Nephron (organoid): Measurements from ENCODE around the gene ATP8A1.

ENCODE experiments used
- H3K27ac Mint-ChIP-seq, 3 experiments: 2 replicates each; pipeline ENCODE4 v1.8.0; 2020; ENCODE audit warnings: mixed read lengths in 3 of 3, mild to moderate bottlenecking in 2 of 3, moderate library complexity in 1 of 3
- H3K27me3 Mint-ChIP-seq: 2 replicates; pipeline ENCODE4 v1.8.0; 2021; ENCODE audit warnings: low read depth, mild to moderate bottlenecking, moderate library complexity, mixed read lengths
- H3K36me3 Mint-ChIP-seq: 2 replicates; pipeline ENCODE4 v1.8.0; 2020; ENCODE audit warnings: low read depth, mixed read lengths
- H3K4me1 Mint-ChIP-seq: 2 replicates; pipeline ENCODE4 v1.8.0; 2020; ENCODE audit warnings: mixed read lengths
- H3K4me3 Mint-ChIP-seq, 3 experiments: 2 replicates each; pipeline ENCODE4 v1.8.0; 2020; ENCODE audit warnings: mild to moderate bottlenecking in 3 of 3, mixed read lengths in 3 of 3, moderate library complexity in 2 of 3
- H3K9me3 Mint-ChIP-seq: 2 replicates; pipeline ENCODE4 v1.8.0; 2020; ENCODE audit warnings: mixed read lengths
- CTCF ChIP-seq, 3 experiments: fragments of 200-600 bp; sonication (generic); IDR thresholded peaks; one replicate each; pipeline ENCODE4 v1.5.0; 2021; ENCODE audit warnings: antibody characterized with exemption in 3 of 3; ENCODE audit not compliant: unreplicated experiment in 3 of 3

The ATP8A1 gene

GRCh38 chr4:42683393-42683792, 26.5 kb upstream of the ATP8A1 start:
- Mint-ChIP-seq H3K9me3 (no peaks in the 10 kb centered on the region), H3K4me3 (no peak overlapping the region), H3K27ac (no peak overlapping the region), H3K4me1 (no peaks in the 10 kb centered on the region), H3K36me3 (no peaks in the 10 kb centered on the region), H3K27me3 (no peaks in the 10 kb centered on the region)
- TF ChIP-seq CTCF (IDR thresholded peaks at IDR 0.05; ENCODE audit: unreplicated experiment in 3 of 3), result no peak

GRCh38 chr4:42678512-42678911, 21.6 kb upstream of the ATP8A1 start:
- H3K4me3 Mint-ChIP-seq, result no peak overlapping the region
- no peak overlapping the region for H3K27ac Mint-ChIP-seq
- no peak for TF ChIP-seq CTCF (IDR thresholded peaks at IDR 0.05; ENCODE audit: unreplicated experiment in 3 of 3)
- no peaks in the 10 kb centered on the region for H3K4me1 Mint-ChIP-seq
- H3K27me3 Mint-ChIP-seq, result no peaks in the 10 kb centered on the region
- no peaks in the 10 kb centered on the region for H3K36me3 Mint-ChIP-seq
- no peaks in the 10 kb centered on the region for H3K9me3 Mint-ChIP-seq

GRCh38 chr4:42676066-42676951, 19.4 kb upstream of the ATP8A1 start:
- Mint-ChIP-seq H3K9me3 (no peaks in the 10 kb centered on the region), H3K27ac (no peak overlapping the region), H3K4me3 (no peak overlapping the region), H3K4me1 (peaks cover 8% of the 10 kb centered on the region), H3K36me3 (no peaks in the 10 kb centered on the region), H3K27me3 (no peaks in the 10 kb centered on the region)
- TF ChIP-seq CTCF (IDR thresholded peaks at IDR 0.05; ENCODE audit: unreplicated experiment in 3 of 3), result no peak

- no peak for TF ChIP-seq CTCF (IDR thresholded peaks at IDR 0.05; ENCODE audit: unreplicated experiment in 3 of 3)
- H3K36me3 Mint-ChIP-seq, result no peaks in the 10 kb centered on the region
- H3K27me3 Mint-ChIP-seq, result no peaks in the 10 kb centered on the region
- H3K4me3 Mint-ChIP-seq, result no peak overlapping the region
- no peaks in the 10 kb centered on the region for H3K9me3 Mint-ChIP-seq
- H3K4me1 Mint-ChIP-seq, result peaks cover 8% of the 10 kb centered on the region
- H3K27ac Mint-ChIP-seq, result peak overlapping the region in 2 of 3 experiments; percentile 4 to 67
These were observed 16.1 kb upstream of the ATP8A1 start for GRCh38 chr4:42673082-42673425.

GRCh38 chr4:42672359-42673081, 15.6 kb upstream of the ATP8A1 start:
- Mint-ChIP-seq H3K4me1 (peaks cover 8% of the 10 kb centered on the region), H3K36me3 (no peaks in the 10 kb centered on the region), H3K27me3 (no peaks in the 10 kb centered on the region), H3K27ac (peak overlapping the region in 2 of 3 experiments; percentile 4 to 67), H3K4me3 (no peak overlapping the region), H3K9me3 (no peaks in the 10 kb centered on the region)
- TF ChIP-seq CTCF (IDR thresholded peaks at IDR 0.05; ENCODE audit: unreplicated experiment in 3 of 3), result no peak
